ENCODE data around the gene USH2A. TPM values are rescaled to one million over a fixed set of nuclear protein-coding genes. Genes with fewer than 3 reads are reported as not detected.

The USH2A gene
- total and polyA plus RNA-seq, 7 donors: under 0.01 to 0.32 (median 0.30) TPM; not detected in 4

- intact Hi-C loops (cut with DNase I): no loop called here
- DNase-seq (no peak), ATAC-seq (no peak)
- 90 to 95% (median 94%) methylated on average over 18 of the region's 18 CpGs for WGBS, 3 donors
- Histone ChIP-seq H3K36me3 (ENCODE audit: insufficient read depth in 1 of 2, low read depth in 1 of 2) (no peaks in the 10 kb centered on the region), H3K9me3 (no peaks in the 10 kb centered on the region), H3K27ac (no peak overlapping the region), H3K4me1 (no peaks in the 10 kb centered on the region), H3K27me3 (ENCODE audit: insufficient read depth in 3 of 3, low read length in 2 of 3) (no peaks in the 10 kb centered on the region), H3K4me3 (no peak overlapping the region)
- no peak for TF ChIP-seq CTCF (IDR thresholded peaks at IDR 0.05)
Measured at GRCh38 chr1:215640429-215641148, 782.7 kb downstream of the USH2A start.

- TF ChIP-seq CTCF (IDR thresholded peaks at IDR 0.05): no peak
- 13 to 46% (median 26%) methylated on average over 7 of the region's 7 CpGs for WGBS, 3 donors
Measured at GRCh38 chr1:215637041-215637573, 786.1 kb downstream of the USH2A start.

GRCh38 chr1:215636258-215636965 is 786.8 kb downstream of the USH2A start:
- Histone ChIP-seq H3K4me3 (no peak overlapping the region), H3K36me3 (ENCODE audit: insufficient read depth in 1 of 2, low read depth in 1 of 2) (no peaks in the 10 kb centered on the region), H3K9me3 (no peaks in the 10 kb centered on the region), H3K27ac (peak overlapping the region; percentile 6), H3K4me1 (no peaks in the 10 kb centered on the region), H3K27me3 (ENCODE audit: insufficient read depth in 3 of 3, low read length in 2 of 3) (no peaks in the 10 kb centered on the region)
- intact Hi-C loops (cut with DNase I): no loop called here
- ATAC-seq (peak; percentile 40 to 81 (median 58)), DNase-seq (peak; percentile 46 to 68)
- no peak for TF ChIP-seq CTCF (IDR thresholded peaks at IDR 0.05)
- WGBS, 3 donors: 28 to 45% (median 28%) methylated on average over 9 of the region's 9 CpGs

More at GRCh38 chr1:215637041-215637573, 786.1 kb downstream of the USH2A start:
- Histone ChIP-seq H3K9me3 (no peaks in the 10 kb centered on the region), H3K36me3 (ENCODE audit: insufficient read depth in 1 of 2, low read depth in 1 of 2) (no peaks in the 10 kb centered on the region), H3K4me1 (no peaks in the 10 kb centered on the region), H3K27ac (no peak overlapping the region), H3K4me3 (no peak overlapping the region), H3K27me3 (ENCODE audit: insufficient read depth in 3 of 3, low read length in 2 of 3) (no peaks in the 10 kb centered on the region)
- peak; percentile 35 to 56 for DNase-seq
- ATAC-seq: peak; percentile 13 to 74 (median 42)
- intact Hi-C loops (cut with DNase I): no loop called here

GRCh38 chr1:215635827-215636226 is 787.4 kb downstream of the USH2A start:
- ATAC-seq: no peak
- Histone ChIP-seq H3K27ac (no peak overlapping the region), H3K36me3 (ENCODE audit: insufficient read depth in 1 of 2, low read depth in 1 of 2) (no peaks in the 10 kb centered on the region), H3K4me1 (no peaks in the 10 kb centered on the region), H3K4me3 (no peak overlapping the region), H3K9me3 (no peaks in the 10 kb centered on the region), H3K27me3 (ENCODE audit: insufficient read depth in 3 of 3, low read length in 2 of 3) (no peaks in the 10 kb centered on the region)
- no peak for TF ChIP-seq CTCF (IDR thresholded peaks at IDR 0.05)
- intact Hi-C loops (cut with DNase I): no loop called here
- 82 to 87% (median 86%) methylated on average over 6 of the region's 6 CpGs for WGBS, 3 donors
- DNase-seq: peak in 1 of 2 donors; percentile 40
